ENCODE data around the gene NIT1.

DNA sequence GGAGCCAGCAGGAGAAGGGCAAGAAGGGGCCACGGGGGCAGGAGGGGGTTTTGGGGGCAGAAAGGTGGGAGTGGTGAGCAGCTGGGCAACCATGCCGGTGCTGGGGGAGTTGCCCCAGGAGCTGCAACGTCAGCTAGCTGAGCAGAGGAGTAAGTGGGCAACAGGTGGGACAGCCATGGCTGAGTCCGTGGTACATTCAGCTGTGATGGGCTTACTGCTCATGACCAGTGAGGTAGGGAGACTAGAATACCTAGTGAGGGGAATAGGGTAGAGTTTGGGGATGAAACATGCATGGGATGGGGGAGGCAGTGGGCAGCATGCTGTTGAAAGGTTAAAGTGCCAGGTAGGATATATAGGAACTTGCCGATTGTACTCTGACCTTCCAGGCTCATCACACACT lies 43.7 kb downstream of the NIT1 start:
- TF ChIP-seq, protein P1, sequence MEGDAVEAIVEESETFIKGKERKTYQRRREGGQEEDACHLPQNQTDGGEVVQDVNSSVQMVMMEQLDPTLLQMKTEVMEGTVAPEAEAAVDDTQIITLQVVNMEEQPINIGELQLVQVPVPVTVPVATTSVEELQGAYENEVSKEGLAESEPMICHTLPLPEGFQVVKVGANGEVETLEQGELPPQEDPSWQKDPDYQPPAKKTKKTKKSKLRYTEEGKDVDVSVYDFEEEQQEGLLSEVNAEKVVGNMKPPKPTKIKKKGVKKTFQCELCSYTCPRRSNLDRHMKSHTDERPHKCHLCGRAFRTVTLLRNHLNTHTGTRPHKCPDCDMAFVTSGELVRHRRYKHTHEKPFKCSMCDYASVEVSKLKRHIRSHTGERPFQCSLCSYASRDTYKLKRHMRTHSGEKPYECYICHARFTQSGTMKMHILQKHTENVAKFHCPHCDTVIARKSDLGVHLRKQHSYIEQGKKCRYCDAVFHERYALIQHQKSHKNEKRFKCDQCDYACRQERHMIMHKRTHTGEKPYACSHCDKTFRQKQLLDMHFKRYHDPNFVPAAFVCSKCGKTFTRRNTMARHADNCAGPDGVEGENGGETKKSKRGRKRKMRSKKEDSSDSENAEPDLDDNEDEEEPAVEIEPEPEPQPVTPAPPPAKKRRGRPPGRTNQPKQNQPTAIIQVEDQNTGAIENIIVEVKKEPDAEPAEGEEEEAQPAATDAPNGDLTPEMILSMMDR (IDR thresholded peaks at IDR 0.05; ENCODE audit: extremely low read depth in 1 of 2, insufficient read depth in 1 of 2, low read depth in 1 of 2, low read length in 2 of 2), result no peak
- no peak for TF ChIP-seq EZH2 (IDR thresholded peaks at IDR 0.05; ENCODE audit: borderline replicate concordance, low read depth, low read length, severe bottlenecking)
- TF ChIP-seq JUN (IDR thresholded peaks at IDR 0.05; ENCODE audit: borderline replicate concordance, insufficient read depth, insufficient read length, low read depth), result no peak
- TF ChIP-seq POLR2AphosphoS5 (IDR thresholded peaks at IDR 0.05; ENCODE audit: insufficient read depth, low read depth, low read length), result no peak
- no peak for TF ChIP-seq POLR2A (IDR thresholded peaks at IDR 0.05; ENCODE audit: low read depth, low read length)

Data from endothelial cell of umbilical vein (primary cell).